Liver (tissue), 9 donors: ENCODE measurements around the gene SURF2. TPM values are rescaled to one million over a fixed set of nuclear protein-coding genes. Genes with fewer than 3 reads are reported as not detected.

Experiments used
- DNase-seq: peaks from one replicate; pipeline ENCODE4 v3.0.0-alpha.2; 2017; ENCODE audit warnings: low spot score
- H3K27ac ChIP-seq, 2 donors: one replicate each; pipeline ENCODE4 v1.7.0; 2013; ENCODE audit warnings: inconsistent platforms in 2 of 2, low read length in 2 of 2, control low read depth in 1 of 2, low read depth in 1 of 2, mild to moderate bottlenecking in 1 of 2
- H3K27me3 ChIP-seq, 4 donors: one replicate each; pipeline versions ENCODE4 v1.6.1 to v1.7.0; 2013; ENCODE audit warnings: low read length in 3 of 4, inconsistent platforms in 1 of 4, mild to moderate bottlenecking in 1 of 4, moderate library complexity in 1 of 4; ENCODE audit not compliant: control insufficient read depth in 4 of 4, insufficient read depth in 4 of 4
- H3K36me3 ChIP-seq, 4 donors: one replicate each; pipeline versions ENCODE4 v1.6.1 to v1.7.0; 2013; ENCODE audit warnings: low read length in 3 of 4, mild to moderate bottlenecking in 3 of 4, low read depth in 1 of 4, moderate library complexity in 1 of 4; ENCODE audit not compliant: control insufficient read depth in 4 of 4, insufficient read depth in 3 of 4
- H3K4me1 ChIP-seq, 4 donors: one replicate each; pipeline versions ENCODE4 v1.6.1 to v1.7.0; 2013; ENCODE audit warnings: low read length in 3 of 4, mild to moderate bottlenecking in 3 of 4, moderate library complexity in 1 of 4; ENCODE audit not compliant: control insufficient read depth in 4 of 4, insufficient read depth in 4 of 4
- H3K4me3 ChIP-seq, 3 donors: one replicate each; pipeline versions ENCODE4 v1.6.1 to v1.7.0; 2013; ENCODE audit warnings: low read length in 3 of 3, control low read depth in 1 of 3, low read depth in 1 of 3, mild to moderate bottlenecking in 1 of 3
- H3K9ac ChIP-seq, 2 donors: one replicate each; pipeline ENCODE4 v1.7.0; 2013; ENCODE audit warnings: low read length in 2 of 2, mild to moderate bottlenecking in 2 of 2, moderate library complexity in 2 of 2, control low read depth in 1 of 2, low read depth in 1 of 2
- H3K9me3 ChIP-seq, 4 donors: one replicate each; pipeline versions ENCODE4 v1.6.1 to v1.7.0; 2013; ENCODE audit warnings: low read length in 3 of 4; ENCODE audit not compliant: control insufficient read depth in 4 of 4
- ATF3 ChIP-seq: IDR thresholded peaks from 2 replicates; pipeline ENCODE4 v1.6.1; 2016; ENCODE audit warnings: antibody characterized with exemption
- EGR1 ChIP-seq, 2 donors: IDR thresholded peaks; 2 replicates each; pipeline ENCODE4 v1.6.1; 2016 to 2018; ENCODE audit warnings: antibody characterized with exemption in 2 of 2, low read depth in 2 of 2
- FOXA1 ChIP-seq: IDR thresholded peaks from 2 replicates; pipeline ENCODE4 v1.6.1; 2016; ENCODE audit warnings: antibody characterized with exemption
- FOXA2 ChIP-seq: IDR thresholded peaks from 2 replicates; pipeline ENCODE4 v1.6.1; 2016; ENCODE audit warnings: antibody characterized with exemption
- HNF4A ChIP-seq, 2 donors: conservative IDR thresholded peaks; 2 replicates each; pipeline ENCODE4 v1.6.1; 2016; ENCODE audit warnings: antibody characterized with exemption in 2 of 2, mild to moderate bottlenecking in 2 of 2
- HNF4G ChIP-seq: IDR thresholded peaks from 2 replicates; pipeline ENCODE4 v1.6.1; 2016; ENCODE audit warnings: antibody characterized with exemption
- JUND ChIP-seq, 2 donors: IDR thresholded peaks; 2 replicates each; pipeline ENCODE4 v1.6.1; 2016; ENCODE audit warnings: antibody characterized with exemption in 2 of 2
- MAX ChIP-seq: IDR thresholded peaks from 2 replicates; pipeline ENCODE4 v1.6.1; 2016; ENCODE audit warnings: antibody characterized with exemption
- NR2F2 ChIP-seq: IDR thresholded peaks from 2 replicates; pipeline ENCODE4 v1.6.1; 2016; ENCODE audit warnings: antibody characterized with exemption
- RAD21 ChIP-seq, 2 donors: IDR thresholded peaks; 2 replicates each; pipeline ENCODE4 v1.6.1; 2016; ENCODE audit warnings: antibody characterized with exemption in 2 of 2, mild to moderate bottlenecking in 2 of 2
- REST ChIP-seq: IDR thresholded peaks from 2 replicates; pipeline ENCODE4 v1.6.1; 2016; ENCODE audit warnings: antibody characterized with exemption, mild to moderate bottlenecking
- RXRA ChIP-seq, 2 donors: IDR thresholded peaks; 2 replicates each; pipeline ENCODE4 v1.6.1; 2017 to 2018; ENCODE audit warnings: antibody characterized with exemption in 2 of 2, mild to moderate bottlenecking in 1 of 2
- SP1 ChIP-seq: IDR thresholded peaks from 2 replicates; pipeline ENCODE4 v1.6.1; 2018; ENCODE audit warnings: antibody characterized with exemption, mild to moderate bottlenecking
- TAF1 ChIP-seq: conservative IDR thresholded peaks from 2 replicates; pipeline ENCODE4 v1.6.1; 2016; ENCODE audit warnings: antibody characterized with exemption, mild to moderate bottlenecking
- YY1 ChIP-seq: IDR thresholded peaks from 2 replicates; pipeline ENCODE4 v1.6.1; 2016; ENCODE audit warnings: antibody characterized with exemption, mild to moderate bottlenecking
- ZBTB33 ChIP-seq: IDR thresholded peaks from 2 replicates; pipeline ENCODE4 v1.6.1; 2016; ENCODE audit warnings: antibody characterized with exemption
- WGBS: extraction: QIAGEN DNeasy Blood & Tissue Kit; methylation state at CpG from one replicate; pipeline ENCODE4 v1.1.7; 2013; 5-methylcytosine and 5-hydroxymethylcytosine counted together
- polyA plus RNA-seq, 2 donors: library from polyadenylated mRNA; stranded (reverse) in 1 of 2; unstranded in 1 of 2; fragments of 200-250 nt in 1 of 2; fragments of >200 nt in 1 of 2; fragmentation: Nextera tagmentation in 1 of 2; extraction: Ambion mirVana in 1 of 2; gene quantifications; one replicate each; pipeline versions ENCODE4 v1.2.1 to v1.2.3, GENCODE V29; 2013 to 2015
- total RNA-seq, 2 donors: library from RNA; depleted of rRNA; stranded (reverse); fragments of >200 nt; gene quantifications; one replicate each; pipeline ENCODE4 v1.2.3, GENCODE V29; 2014
- TF ChIP-seq, protein P1 (sequence below): fragments of 150-350 bp; IDR thresholded peaks from 2 replicates; pipeline ENCODE4 v1.5.1; 2017; ENCODE audit warnings: improper control_type of control experiment, low read depth, low read length; ENCODE audit not compliant: missing input control
- donor health status: healthy.
- donor health status: healthy.
- donor health status: healthy.
- donor health status: healthy.
- donor health status: healthy.

The SURF2 gene
- total and polyA plus RNA-seq, 4 donors = 6.0 to 15.8 (median 13.7) TPM

DNA sequence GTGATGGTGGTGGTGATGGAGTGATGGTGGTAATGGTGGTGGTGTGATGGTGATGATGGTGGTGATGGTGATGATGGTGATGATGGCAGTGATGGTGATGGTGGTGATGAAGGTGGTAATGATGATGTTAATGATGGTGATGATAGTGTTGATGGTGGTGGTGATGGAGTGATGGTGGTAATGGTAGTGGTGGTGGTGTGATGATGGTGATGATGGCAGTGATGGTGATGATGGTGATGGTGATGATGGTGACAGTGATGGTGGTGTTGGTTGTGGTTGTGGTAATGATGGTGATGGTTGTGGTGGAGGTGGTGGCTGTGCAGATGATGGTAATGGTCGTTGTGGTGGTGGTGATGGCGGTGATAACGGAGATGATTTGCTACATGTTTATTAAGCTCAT lies 27.1 kb downstream of the SURF2 start:
- TF ChIP-seq, protein P1, sequence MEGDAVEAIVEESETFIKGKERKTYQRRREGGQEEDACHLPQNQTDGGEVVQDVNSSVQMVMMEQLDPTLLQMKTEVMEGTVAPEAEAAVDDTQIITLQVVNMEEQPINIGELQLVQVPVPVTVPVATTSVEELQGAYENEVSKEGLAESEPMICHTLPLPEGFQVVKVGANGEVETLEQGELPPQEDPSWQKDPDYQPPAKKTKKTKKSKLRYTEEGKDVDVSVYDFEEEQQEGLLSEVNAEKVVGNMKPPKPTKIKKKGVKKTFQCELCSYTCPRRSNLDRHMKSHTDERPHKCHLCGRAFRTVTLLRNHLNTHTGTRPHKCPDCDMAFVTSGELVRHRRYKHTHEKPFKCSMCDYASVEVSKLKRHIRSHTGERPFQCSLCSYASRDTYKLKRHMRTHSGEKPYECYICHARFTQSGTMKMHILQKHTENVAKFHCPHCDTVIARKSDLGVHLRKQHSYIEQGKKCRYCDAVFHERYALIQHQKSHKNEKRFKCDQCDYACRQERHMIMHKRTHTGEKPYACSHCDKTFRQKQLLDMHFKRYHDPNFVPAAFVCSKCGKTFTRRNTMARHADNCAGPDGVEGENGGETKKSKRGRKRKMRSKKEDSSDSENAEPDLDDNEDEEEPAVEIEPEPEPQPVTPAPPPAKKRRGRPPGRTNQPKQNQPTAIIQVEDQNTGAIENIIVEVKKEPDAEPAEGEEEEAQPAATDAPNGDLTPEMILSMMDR = no peak
- TF ChIP-seq SP1 (no peak), JUND (IDR thresholded peaks at IDR 0.05) (no peak), RXRA (IDR thresholded peaks at IDR 0.05) (no peak), HNF4G (no peak), YY1 (no peak), FOXA2 (no peak), REST (no peak), ZBTB33 (no peak), RAD21 (IDR thresholded peaks at IDR 0.05) (no peak), TAF1 (no peak), MAX (no peak), ATF3 (no peak), EGR1 (IDR thresholded peaks at IDR 0.05; ENCODE audit: low read depth in 2 of 2) (no peak), FOXA1 (no peak), HNF4A (conservative IDR thresholded peaks at IDR 0.05) (no peak)
- 94% methylated on average over 3 of the region's 3 CpGs for WGBS
- Histone ChIP-seq H3K4me3 (no peak overlapping the region), H3K9me3 (no peaks in the 10 kb centered on the region), H3K36me3 (no peaks in the 10 kb centered on the region), H3K27me3 (no peaks in the 10 kb centered on the region), H3K9ac (no peak overlapping the region), H3K27ac (no peak overlapping the region), H3K4me1 (no peaks in the 10 kb centered on the region)
- DNase-seq = no peak

- Histone ChIP-seq H3K4me1 (no peaks in the 10 kb centered on the region), H3K4me3 (no peak overlapping the region), H3K27ac (no peak overlapping the region), H3K9me3 (no peaks in the 10 kb centered on the region), H3K27me3 (no peaks in the 10 kb centered on the region), H3K9ac (no peak overlapping the region), H3K36me3 (no peaks in the 10 kb centered on the region)
- no peak for DNase-seq
- whole genome bisulfite sequencing = 88% methylated on average over 17 of the region's 17 CpGs
- TF ChIP-seq JUND (IDR thresholded peaks at IDR 0.05) (no peak), TAF1 (no peak), FOXA1 (no peak), SP1 (no peak), ZBTB33 (no peak), NR2F2 (no peak), ATF3 (no peak), REST (no peak)
These were observed 28.5 kb downstream of the SURF2 start for GRCh38 chr9:133384736-133385321.
